Hypothalamus (tissue), 51 donors: ENCODE results near the gene OR4E1.
"Not testable (repeated sequence)": the region's sequence is repeated elsewhere in the genome, so short reads cannot be mapped to it uniquely, and the experiment has no call there.

Experiments used
- DNase-seq, 51 donors: peaks; one replicate each; lab custom pipeline; 2025; lab: John Stamatoyannopoulos, UW

The OR4E1 gene

GRCh38 chr14:21654215-21654614 lies 19.4 kb downstream of the OR4E1 start:
- DNase-seq, result no peak

GRCh38 chr14:21653331-21653885 lies 20.2 kb downstream of the OR4E1 start, which contains the start of gene OR4E2:
Gene OR4E2, plus strand, starts transcription at chr14:21653835. Its CDS starts 11,248 bp downstream, at chr14:21665083.
- DNase-seq, result no peak

- no peak for DNase-seq
Measured at GRCh38 chr14:21652209-21652808, 21.3 kb downstream of the OR4E1 start.

GRCh38 chr14:21647380-21647779 lies 26.2 kb downstream of the OR4E1 start:
- DNase-seq, result no peak

GRCh38 chr14:21643407-21643806 lies 30.2 kb downstream of the OR4E1 start:
- no peak for DNase-seq

- no peak for DNase-seq
Measured at GRCh38 chr14:21642683-21643082, 30.9 kb downstream of the OR4E1 start.

GRCh38 chr14:21634840-21635239 lies 38.8 kb downstream of the OR4E1 start, which contains the start of gene OR10G2:
Gene OR10G2, minus strand, starts transcription at chr14:21634940. Its CDS starts 98 bp downstream, at chr14:21634842.
- no peak for DNase-seq

GRCh38 chr14:21631084-21631483 lies 42.5 kb downstream of the OR4E1 start:
- no peak for DNase-seq

GRCh38 chr14:21630503-21630902 lies 43.1 kb downstream of the OR4E1 start:
- DNase-seq, result not testable (repeated sequence)

- DNase-seq, result no peak
Measured at GRCh38 chr14:21626491-21627230, 47.0 kb downstream of the OR4E1 start.
